ENCODE data around the gene FRMD3.

DNA sequence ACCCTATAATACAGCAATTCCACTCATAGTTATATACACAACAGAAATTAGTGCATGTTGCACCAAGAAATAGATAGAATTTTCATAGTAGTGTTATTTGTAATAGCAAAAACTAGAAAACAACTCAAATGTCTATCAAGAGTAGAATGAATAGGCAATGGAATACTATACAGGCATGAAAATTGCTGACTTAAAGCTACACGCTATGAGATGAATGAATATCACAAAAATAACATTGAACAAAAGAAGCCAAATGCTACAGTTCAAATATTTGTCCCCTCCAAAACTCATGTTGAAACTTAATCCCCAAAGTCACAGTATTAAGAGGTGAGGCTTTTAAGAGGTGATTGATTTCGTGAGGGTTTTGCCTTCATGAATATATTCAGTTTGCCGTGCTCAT is 215.1 kb downstream of the FRMD3 start:
- TF ChIP-seq, protein P1, sequence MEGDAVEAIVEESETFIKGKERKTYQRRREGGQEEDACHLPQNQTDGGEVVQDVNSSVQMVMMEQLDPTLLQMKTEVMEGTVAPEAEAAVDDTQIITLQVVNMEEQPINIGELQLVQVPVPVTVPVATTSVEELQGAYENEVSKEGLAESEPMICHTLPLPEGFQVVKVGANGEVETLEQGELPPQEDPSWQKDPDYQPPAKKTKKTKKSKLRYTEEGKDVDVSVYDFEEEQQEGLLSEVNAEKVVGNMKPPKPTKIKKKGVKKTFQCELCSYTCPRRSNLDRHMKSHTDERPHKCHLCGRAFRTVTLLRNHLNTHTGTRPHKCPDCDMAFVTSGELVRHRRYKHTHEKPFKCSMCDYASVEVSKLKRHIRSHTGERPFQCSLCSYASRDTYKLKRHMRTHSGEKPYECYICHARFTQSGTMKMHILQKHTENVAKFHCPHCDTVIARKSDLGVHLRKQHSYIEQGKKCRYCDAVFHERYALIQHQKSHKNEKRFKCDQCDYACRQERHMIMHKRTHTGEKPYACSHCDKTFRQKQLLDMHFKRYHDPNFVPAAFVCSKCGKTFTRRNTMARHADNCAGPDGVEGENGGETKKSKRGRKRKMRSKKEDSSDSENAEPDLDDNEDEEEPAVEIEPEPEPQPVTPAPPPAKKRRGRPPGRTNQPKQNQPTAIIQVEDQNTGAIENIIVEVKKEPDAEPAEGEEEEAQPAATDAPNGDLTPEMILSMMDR (conservative IDR thresholded peaks at IDR 0.05), result no peak
- no peak for TF ChIP-seq EZH2 (IDR thresholded peaks at IDR 0.05; ENCODE audit: low read depth)
